HG03066 (cell line): ENCODE measurements around the gene RNF19B.

Experiments
- ATAC-seq: cut with Tn5 transposase; IDR thresholded peaks from one replicate; pipeline ENCODE4 v1.9.1; 2021; ENCODE audit warnings: low read depth; ENCODE audit not compliant: unreplicated experiment

Gene RNF19B

DNA sequence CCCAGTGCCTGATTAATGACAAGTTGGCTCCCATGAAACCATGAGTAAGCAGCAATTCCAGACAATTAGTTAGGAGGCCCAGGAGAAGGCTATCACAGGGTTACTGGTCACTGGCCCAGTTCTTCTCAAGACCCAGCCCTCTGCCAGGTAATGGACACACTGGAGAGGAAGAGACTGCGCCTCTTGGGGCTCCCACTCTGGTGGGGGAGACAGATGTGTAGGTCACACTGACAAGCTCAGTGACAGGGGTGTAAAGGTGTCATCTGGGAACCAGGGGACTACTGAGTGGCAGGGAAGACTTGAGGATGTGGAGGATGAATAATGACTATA is 73.4 kb downstream of the RNF19B start:
- no peak for ATAC-seq

DNA sequence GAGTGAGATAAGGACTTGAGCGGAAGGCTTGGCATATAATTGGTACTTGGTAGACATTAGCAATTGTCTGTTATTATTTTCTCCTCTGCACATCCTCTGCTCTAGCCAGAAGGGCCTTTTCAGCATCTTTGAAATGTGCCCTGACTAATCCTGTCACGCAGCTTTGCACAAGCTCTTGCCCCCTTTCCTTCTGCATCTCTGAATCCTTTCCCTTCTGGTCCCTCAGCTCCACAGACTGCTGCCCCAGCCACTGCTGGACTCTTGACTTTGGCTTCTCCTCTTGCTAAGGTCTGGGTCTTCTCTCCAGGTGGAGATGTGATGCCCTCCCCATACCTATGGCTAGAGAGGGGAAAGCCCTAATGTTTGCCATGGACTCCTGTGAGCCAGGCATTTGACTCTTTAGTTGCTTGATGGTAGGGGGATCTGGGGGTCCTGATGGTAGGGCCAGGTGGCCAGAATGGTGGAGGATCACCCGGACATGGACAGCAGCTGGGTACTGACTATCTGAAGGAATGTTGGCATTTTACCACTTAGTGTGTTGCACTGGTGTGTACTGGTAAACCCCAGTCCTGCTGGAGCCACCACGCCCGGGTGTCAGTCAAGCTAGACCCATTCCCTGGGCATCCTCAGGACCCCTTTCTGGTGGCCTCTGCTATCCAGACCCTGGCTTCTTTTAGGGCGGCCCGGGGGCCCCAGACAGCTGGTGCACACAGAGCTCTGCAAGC is 73.9 kb downstream of the RNF19B start:
- no peak for ATAC-seq

DNA sequence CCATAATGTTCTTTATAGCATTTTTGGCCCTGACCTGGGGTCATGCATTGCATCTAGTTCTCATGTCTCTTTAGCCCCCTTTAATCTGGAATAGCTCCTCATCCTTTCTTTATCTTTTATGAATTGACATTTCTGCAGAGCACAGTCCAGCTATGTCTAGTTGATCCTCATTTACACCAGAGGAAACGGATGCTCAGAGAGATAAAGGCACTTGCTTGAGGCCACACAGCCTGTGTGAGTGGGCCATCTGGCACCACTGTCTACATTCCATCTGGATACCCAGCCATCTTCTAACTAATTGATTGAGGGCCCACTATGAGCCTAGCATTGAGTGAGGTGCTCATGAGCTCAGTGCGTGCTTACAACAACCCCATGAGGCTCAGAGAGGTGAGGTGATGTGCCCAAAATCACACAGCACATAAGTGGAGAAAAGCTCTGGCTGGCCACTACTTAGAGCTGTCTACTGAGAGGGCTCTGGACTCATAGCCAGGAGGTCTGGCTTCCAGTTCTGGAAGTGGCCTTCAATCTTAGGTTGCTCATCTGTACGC is 74.8 kb downstream of the RNF19B start:
- no peak for ATAC-seq

DNA sequence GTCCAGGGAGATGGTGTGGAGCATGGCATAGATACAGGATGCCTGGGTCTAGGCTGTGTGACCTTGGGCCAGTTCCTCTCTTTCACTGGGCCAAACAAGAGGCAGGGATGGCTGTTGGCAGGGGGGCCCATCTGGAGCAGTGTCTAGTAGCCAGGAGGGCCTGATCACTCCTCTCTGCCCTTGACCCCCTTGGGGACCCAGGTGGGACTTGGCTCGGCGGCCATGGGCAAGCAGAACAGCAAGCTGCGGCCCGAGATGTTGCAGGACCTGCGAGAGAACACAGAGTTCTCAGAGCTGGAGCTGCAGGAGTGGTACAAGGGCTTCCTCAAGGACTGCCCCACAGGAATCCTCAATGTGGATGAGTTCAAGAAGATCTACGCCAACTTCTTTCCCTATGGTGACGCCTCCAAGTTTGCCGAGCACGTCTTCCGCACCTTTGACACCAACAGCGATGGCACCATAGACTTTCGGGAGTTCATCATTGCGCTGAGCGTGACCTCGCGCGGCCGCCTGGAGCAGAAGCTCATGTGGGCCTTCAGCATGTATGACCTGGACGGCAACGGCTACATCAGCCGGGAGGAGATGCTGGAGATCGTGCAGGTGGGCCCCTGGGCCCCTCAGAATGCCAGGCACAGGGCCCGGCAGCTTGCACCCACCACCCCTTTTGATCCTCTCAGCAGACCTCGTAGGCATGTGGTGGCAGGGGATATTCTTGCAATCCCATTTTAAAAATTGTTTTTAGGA is 75.8 kb downstream of the RNF19B start:
- ATAC-seq, result no peak

DNA sequence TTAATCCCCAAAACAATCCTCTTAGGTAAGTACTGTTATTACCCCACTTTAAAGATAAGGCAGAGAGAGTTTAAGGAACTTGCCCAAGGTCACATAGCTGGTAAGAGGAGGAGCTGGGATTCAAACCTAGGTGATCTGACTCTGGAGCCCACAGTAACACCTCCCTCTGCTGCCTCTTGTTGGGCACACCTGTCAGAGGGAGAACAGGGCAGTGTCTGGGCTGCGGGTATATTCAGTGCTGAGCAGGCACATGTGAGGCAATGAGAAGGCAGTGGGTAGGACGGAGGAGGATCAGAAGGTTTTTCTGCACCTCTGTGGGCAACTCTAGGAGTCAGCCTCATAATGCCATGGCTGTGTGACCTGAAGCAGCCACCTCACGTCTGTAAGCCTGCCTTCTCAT is 76.5 kb downstream of the RNF19B start:
- no peak for ATAC-seq

DNA sequence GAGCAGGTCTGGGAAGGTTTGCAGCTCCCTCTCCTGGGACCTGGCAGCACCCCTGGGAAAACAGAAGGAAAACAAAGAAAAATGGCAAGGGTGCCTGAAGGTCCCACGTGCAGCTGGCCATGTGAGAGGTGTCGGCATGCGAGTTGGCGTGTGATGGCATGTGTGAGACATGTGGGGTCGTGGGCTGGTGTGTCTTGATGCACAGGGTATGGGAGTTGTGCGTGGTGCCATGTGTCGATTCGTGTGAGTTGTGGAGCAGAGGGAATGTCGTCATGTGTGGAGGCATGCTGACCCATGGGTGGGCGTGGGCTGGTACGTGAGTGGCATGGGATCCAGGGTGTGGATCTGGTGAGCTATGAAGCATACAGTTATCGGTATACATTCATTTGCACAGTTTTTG is 77.0 kb downstream of the RNF19B start:
- ATAC-seq, result no peak

DNA sequence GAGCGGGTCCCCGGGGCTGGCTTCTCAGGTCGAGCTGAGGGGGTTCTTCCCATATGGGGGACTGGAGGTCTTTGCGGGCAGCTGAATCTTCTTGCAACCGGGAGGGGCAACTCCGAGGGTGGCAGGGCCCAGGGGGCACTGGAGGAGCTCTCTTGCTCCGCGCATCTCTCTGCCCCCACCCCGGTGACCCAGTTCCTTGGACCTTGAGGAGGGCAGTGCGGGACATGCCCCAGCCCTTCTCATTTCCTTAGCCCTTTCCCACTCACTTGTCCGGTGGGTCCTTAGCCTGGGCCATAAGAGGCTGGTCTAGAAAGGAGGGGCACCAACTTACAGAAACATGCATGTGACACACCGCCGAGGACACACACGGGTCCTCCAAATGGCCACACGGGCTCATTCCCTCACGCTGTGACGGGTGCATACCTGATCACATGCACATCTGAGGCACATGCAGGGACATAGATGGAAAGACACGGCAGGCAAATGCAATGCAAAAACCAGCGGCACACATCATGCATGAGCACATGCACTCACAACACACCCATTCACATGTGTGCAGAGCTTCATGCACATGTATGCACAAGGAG is 77.7 kb downstream of the RNF19B start:
- no peak for ATAC-seq
